HG02885 (cell line): ENCODE data around the gene LRRC3B.

Experiments used
- ATAC-seq: cut with Tn5 transposase; IDR thresholded peaks from one replicate; pipeline ENCODE4 v1.9.1; 2021; ENCODE audit warnings: mild to moderate bottlenecking; ENCODE audit not compliant: unreplicated experiment, poor library complexity

LRRC3B gene

DNA sequence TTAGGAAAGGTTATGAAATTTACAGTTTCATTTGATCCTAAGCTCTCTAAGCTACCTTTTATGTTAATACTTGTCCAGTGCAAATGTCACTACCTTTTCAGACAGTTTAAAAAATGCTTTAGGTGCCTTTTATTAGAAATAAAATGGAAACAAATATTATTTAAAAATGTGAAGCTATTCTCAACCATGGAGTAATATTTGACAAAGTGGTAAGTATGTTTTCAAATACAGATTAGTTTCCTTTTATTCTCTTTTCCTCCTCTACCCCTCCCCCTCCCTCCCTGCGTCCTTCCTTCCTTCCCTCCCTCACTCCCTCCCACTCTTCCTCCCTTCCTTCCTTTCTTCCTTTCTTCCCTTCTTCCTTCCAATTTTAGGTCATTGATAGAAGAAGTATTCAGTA, 6.3 kb downstream of the LRRC3B start:
- no peak for ATAC-seq

GRCh38 chr3:26630669-26631389, 8.3 kb downstream of the LRRC3B start:
- ATAC-seq = no peak

GRCh38 chr3:26631390-26631738, 8.8 kb downstream of the LRRC3B start:
- no peak for ATAC-seq

DNA sequence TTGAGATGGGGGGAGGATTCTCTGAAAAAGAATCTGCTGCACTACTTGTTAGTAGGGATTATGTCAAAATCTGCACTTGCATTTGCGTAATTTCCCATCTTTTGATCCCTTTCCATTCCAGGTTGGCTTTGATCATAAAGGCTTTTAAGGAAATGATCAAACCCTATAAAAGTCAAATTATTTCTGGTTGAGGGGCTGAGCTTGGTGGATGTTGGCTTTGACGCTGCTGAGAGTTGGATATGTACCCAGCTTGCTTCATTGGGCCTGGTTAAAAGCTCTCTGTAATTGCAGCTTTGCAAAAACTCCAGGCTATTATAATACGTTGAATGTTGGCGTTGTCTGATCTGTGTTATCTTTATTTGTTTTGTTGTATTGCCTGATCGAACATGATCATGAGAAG, 12.0 kb downstream of the LRRC3B start:
- no peak for ATAC-seq

DNA sequence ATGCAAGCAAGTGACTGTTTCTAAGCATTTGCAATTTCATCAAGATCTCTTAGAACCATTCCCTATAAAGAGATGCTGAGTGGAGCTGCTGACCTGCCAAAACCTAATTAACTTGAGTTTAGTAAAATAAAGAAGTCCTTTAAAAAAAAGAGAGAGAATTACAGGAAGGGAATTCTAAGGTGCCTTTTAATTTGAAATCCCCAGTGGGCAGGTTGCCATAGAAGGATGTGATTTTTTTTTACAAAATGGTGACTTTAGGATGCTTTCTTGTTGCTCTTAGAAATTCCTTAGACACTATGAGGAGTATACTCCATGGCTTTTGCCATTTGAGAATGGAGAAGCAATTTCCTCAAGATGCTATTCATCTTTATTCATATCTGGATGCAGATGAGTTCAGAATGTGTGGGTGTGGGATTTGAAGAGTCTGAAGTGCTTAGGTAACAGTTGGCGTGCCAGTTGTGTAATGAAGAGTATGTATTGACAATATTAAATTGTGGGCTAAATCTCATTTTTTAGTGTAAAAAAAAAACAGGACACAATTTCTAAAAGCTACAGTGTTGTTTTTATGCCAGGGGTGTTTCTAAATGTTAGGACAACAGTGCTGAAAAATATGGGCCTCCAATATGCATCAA, 13.6 kb downstream of the LRRC3B start:
- ATAC-seq = no peak

GRCh38 chr3:26637698-26638097, 15.1 kb downstream of the LRRC3B start:
- ATAC-seq = no peak

DNA sequence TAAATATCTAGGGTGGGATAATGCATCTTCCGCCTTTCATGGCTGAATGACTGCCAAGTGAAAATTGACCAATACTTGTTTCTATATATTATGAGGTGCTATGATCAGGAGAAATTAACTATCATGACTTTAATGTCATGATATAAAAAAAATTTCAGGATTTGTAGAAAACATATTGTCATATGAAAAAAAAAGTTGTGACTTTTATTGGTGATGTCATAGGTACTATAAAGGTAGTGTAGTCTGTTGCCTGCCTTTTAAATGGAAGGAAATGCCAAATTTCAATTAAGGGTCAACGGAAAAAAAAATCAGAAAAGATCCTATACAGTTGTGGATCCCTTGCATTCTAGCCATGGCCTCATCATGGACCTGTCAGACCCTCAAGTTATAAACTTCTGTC, 15.5 kb downstream of the LRRC3B start:
- ATAC-seq = no peak

DNA sequence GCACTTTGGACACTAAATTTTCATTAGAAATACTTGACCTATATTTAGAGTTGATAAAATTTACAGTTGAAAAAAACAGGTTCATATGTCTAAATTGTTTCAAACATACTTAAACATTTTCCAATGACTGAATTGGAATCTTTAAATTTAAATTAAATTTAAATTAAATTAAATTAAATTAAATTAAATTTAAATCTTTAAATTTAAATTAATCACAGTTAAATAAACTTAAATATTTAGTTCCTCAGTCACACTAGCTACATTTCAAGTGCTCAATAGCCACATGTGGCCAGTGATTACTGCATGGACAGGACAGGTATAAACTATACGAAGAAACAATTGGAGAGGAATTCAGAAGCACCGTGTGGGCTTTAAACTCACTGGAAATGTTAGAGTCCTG, 16.8 kb downstream of the LRRC3B start:
- no peak for ATAC-seq

- no peak for ATAC-seq
Measured at GRCh38 chr3:26647078-26647477, 24.5 kb downstream of the LRRC3B start.

DNA sequence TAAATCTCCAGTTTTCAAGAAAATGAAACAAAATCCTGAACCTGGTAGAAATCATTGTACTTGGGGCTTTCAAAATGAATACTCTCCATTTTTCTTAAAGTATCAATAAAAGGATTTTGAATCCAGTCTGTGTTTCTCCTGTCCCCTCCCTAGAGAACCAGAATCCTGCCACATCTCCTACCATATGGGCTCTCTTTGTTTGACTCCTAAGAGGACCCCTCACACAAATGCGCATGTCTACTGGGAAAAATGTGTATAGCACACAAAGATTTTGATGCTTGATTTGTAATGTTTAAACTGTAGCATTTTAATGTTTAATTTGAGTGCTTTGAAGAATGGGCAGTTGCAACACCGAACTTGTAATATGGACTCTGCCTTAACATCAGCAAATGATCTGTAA, 25.9 kb downstream of the LRRC3B start:
- ATAC-seq = no peak

DNA sequence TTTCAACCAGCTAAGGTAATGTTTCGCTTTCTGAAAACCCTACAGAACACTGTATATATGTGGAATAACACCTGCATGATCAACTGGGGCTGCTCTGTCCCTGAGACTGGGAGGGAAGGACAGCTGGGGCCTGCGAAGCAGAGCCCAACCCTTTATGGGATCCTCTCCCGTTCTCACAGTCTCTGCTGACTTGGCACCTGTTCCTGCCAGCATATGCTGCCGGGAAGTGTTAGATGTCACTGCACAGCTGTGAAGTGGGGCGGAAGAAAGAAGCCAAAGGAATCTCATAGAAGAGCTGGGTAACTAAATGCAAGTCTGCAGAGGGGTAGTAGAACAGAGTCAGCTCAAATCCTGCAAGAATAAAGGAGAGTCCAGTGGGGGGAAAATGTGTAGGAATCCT, 29.6 kb downstream of the LRRC3B start:
- ATAC-seq = no peak

GRCh38 chr3:26653811-26654425, 31.3 kb downstream of the LRRC3B start:
- ATAC-seq = no peak

DNA sequence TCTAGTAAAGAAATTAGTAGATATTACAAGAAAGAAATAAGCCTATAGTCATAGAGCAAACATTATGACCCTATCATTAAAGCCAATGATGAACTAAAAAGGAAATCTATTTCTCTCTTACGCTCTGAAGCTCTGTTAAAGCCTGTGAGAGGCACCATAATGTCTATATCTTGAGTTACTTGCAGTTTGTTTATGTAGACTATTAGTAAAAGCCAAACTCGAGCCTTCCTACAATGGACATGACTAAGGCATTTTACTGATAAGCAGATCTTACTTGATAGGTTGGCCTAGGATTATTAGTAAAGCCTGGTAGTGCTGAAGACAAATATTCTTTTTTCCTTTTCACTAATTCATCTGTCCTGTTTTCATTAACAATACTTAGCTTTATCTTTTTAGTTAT, 32.7 kb downstream of the LRRC3B start:
- ATAC-seq = no peak

- no peak for ATAC-seq
Measured at GRCh38 chr3:26657348-26657976, 34.9 kb downstream of the LRRC3B start.

GRCh38 chr3:26668171-26668570, 45.6 kb downstream of the LRRC3B start:
- ATAC-seq = no peak

GRCh38 chr3:26668696-26669095, 46.1 kb downstream of the LRRC3B start:
- no peak for ATAC-seq

DNA sequence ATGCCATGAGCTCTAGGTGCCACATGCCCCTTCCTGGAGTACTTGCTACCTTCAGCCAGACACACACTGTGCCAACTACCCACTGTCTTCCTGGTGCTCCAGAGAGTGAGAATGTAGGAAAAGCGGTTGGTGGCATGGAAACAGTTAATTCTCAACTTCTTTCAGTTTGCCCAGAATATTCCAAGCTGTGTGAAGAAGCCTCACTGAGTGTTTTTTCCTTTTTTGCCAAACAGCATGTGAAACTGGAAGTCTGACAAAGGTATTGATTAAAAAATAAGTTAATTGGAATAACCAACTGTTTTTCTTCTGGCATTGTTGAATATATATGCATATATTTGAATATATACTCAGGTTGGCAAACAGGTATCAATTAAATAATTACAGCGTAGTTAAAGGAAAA, 52.8 kb downstream of the LRRC3B start:
- no peak for ATAC-seq

DNA sequence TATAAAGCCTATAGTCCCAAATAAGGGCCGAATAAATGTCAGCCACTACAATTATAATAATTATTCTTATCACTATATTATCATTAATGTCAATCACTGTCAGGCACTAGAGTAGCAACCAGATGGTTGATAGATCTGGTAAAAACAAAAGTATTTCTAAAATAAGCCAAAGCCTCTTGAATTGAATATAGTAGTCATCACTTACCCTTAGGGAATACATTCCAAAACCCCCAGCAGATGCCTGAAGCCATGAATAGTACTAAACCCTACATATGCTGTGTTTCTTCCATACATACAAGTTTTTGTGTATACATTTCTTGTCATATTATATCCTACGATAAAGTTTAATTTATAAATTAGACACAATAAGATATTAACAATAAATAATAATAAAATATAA, 59.1 kb downstream of the LRRC3B start:
- no peak for ATAC-seq

DNA sequence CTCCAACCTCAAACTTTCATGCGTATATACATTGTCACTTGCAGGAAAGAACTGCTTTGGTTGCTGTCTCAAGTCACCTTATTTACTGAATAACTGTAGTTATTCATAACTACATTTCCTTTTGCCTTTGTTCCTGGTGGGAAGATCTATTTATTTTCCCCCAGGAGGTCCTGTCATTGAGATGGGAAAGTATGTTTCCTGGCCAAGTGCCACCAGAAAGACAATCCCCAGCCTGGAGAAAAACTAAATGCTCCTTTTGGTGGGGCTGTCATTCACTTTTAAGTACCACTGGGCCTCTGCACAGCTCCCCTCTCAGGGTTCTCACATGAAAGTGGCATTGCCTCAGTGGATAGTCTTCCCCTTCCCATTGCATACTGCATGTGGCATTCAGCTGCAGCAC, 59.8 kb downstream of the LRRC3B start:
- ATAC-seq = no peak

DNA sequence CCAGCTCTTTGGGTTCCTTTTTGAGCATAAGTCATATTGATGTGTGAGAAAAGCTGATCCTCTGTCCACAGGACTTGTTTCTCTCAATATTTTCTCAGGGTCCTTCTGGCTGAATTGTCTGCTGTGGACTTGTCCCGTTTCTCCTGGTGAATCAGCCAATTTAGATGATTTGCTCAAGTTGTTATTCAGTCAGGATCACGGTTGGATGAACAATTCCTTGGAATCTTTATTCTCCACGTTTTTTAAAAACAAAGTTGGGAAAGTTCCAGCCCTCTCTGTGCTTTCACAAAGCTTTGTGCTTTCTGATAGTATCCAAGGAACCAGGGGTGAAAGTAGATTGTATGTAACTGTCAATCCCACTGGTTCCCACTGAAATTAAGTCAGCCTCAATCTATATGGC, 61.3 kb downstream of the LRRC3B start:
- ATAC-seq = no peak

- no peak for ATAC-seq
Measured at GRCh38 chr3:26687466-26687865, 64.9 kb downstream of the LRRC3B start.
